HCT116 (cell line): ENCODE results near the gene LIN52. TPM values are rescaled to one million over a fixed set of nuclear protein-coding genes. Genes with fewer than 3 reads are reported as not detected.

Experiments used
- ATAC-seq: fragments of 200-7000 bp; cut with Tn5 transposase; 2 replicates; pipeline ENCODE4 v1.9.1; 2020; ENCODE audit warnings: mild to moderate bottlenecking, moderate library complexity
- BruUV-seq: library from RNA; stranded (reverse); fragments of 400-500 nt; replicated peaks from 2 replicates; lab custom pipeline; 2021; lab: Mats Ljungman, UMichigan
- CTCF ChIA-PET: fragments of 300-600 bp; sonication (Branson Sonifier 250); formaldehyde crosslinking; loops from one replicate; lab custom pipeline; 2021; ENCODE audit warnings: antibody characterized with exemption; lab: Charles Lee
- POLR2A ChIA-PET: fragments of 300-600, 350-600 bp; sonication (Branson Sonifier 250); formaldehyde crosslinking; loops from one replicate; lab custom pipeline; 2021; ENCODE audit warnings: antibody characterized with exemption; lab: Charles Lee
- RAD21 ChIA-PET, 2 experiments: fragments of 300-600 bp; sonication (Branson Sonifier 250); formaldehyde crosslinking; loops; one replicate each; lab custom pipeline; 2023; ENCODE audit warnings: low total read pairs in 2 of 2; ENCODE audit not compliant: uncharacterized antibody in 2 of 2, unreplicated experiment in 2 of 2, low non-redundant PET in 1 of 2; lab: Charles Lee
- DNase-seq: peaks from one replicate; pipeline ENCODE4 v3.0.0-alpha.2; 2010; ENCODE audit warnings: low read depth, low spot score
- H2AFZ ChIP-seq: fragments of 200-600 bp; shearing (Covaris generic), sonication (generic); 2 replicates; pipeline ENCODE4 v1.6.1; 2017; ENCODE audit warnings: low read depth, mixed run types, mixed read lengths, antibody characterized with exemption, low read length; ENCODE audit not compliant: poor library complexity, severe bottlenecking
- H3K27ac ChIP-seq: 2 replicates; pipeline ENCODE4 v1.5.1; 2012; ENCODE audit warnings: low read depth, low read length
- H3K27me3 ChIP-seq: fragments of 200-600 bp; sonication (generic); 2 replicates; pipeline ENCODE4 v1.6.1; 2016; ENCODE audit warnings: mixed run types, low read length, mixed read lengths; ENCODE audit not compliant: insufficient read depth
- H3K36me3 ChIP-seq, 2 experiments: fragments of 200-500 bp in 1 of 2; fragments of 200-600 bp in 1 of 2; sonication (Bioruptor generic) in 1 of 2; sonication (generic) in 1 of 2; 2 replicates each; pipeline versions ENCODE4 v1.5.1 to v1.6.1; 2014 to 2016; ENCODE audit warnings: low read length in 2 of 2, inconsistent platforms in 1 of 2, mixed read lengths in 1 of 2, mixed run types in 1 of 2; ENCODE audit not compliant: insufficient read depth in 2 of 2, control insufficient read depth in 1 of 2
- H3K4me1 ChIP-seq, 2 experiments: fragments of 200-600 bp in 1 of 2; sonication (generic) in 1 of 2; 2 replicates each; pipeline versions ENCODE4 v1.5.1 to v1.6.1; 2012 to 2017; ENCODE audit warnings: low read length in 2 of 2, inconsistent platforms in 1 of 2, mild to moderate bottlenecking in 1 of 2, mixed read lengths in 1 of 2, mixed run types in 1 of 2, moderate library complexity in 1 of 2; ENCODE audit not compliant: insufficient read depth in 2 of 2, control insufficient read depth in 1 of 2
- H3K4me2 ChIP-seq: fragments of 200-600 bp; sonication (generic); 2 replicates; pipeline ENCODE4 v1.6.1; 2017; ENCODE audit warnings: mixed run types, low read length, mixed read lengths
- H3K4me3 ChIP-seq, 2 experiments: fragments of 200-600 bp in 1 of 2; sonication (generic) in 1 of 2; replicated peaks in 1 of 2; 2 replicates each; pipeline ENCODE4 v1.5.1; 2011 to 2016; ENCODE audit warnings: low read length in 2 of 2, control low read depth in 1 of 2, low read depth in 1 of 2, mild to moderate bottlenecking in 1 of 2, mixed read lengths in 1 of 2, mixed run types in 1 of 2
- H3K79me2 ChIP-seq: fragments of 200-600 bp; sonication (generic); 2 replicates; pipeline ENCODE4 v1.6.1; 2017; ENCODE audit warnings: mild to moderate bottlenecking, mixed run types, low read length, moderate library complexity, mixed read lengths; ENCODE audit not compliant: insufficient read depth
- H3K9ac ChIP-seq: fragments of 200-600 bp; sonication (generic); 2 replicates; pipeline ENCODE4 v1.6.1; 2016; ENCODE audit warnings: low read length, mixed read lengths
- H3K9me2 ChIP-seq: fragments of 200-600 bp; sonication (generic), shearing (Covaris generic); 2 replicates; pipeline ENCODE4 v1.6.1; 2017; ENCODE audit warnings: mixed run types, mild to moderate bottlenecking, moderate library complexity; ENCODE audit not compliant: insufficient read depth
- H3K9me3 ChIP-seq, 2 experiments: fragments of 200-500 bp in 1 of 2; fragments of 200-600 bp in 1 of 2; sonication (Bioruptor generic) in 1 of 2; sonication (generic) in 1 of 2; 2 replicates each; pipeline ENCODE4 v1.6.1; 2014 to 2017; ENCODE audit warnings: low read length in 2 of 2, mixed read lengths in 2 of 2, inconsistent platforms in 1 of 2, low read depth in 1 of 2, mild to moderate bottlenecking in 1 of 2, mixed run types in 1 of 2, moderate library complexity in 1 of 2; ENCODE audit not compliant: control insufficient read depth in 1 of 2, insufficient read depth in 1 of 2
- H4K20me1 ChIP-seq: fragments of 200-600 bp; sonication (generic), shearing (Covaris generic); 2 replicates; pipeline ENCODE4 v1.6.1; 2017; ENCODE audit warnings: mixed run types, mild to moderate bottlenecking, moderate library complexity; ENCODE audit not compliant: insufficient read depth
- ATF3 ChIP-seq: IDR thresholded peaks from 2 replicates; pipeline ENCODE4 v1.6.1; 2012
- CBX3 ChIP-seq: IDR thresholded peaks from 2 replicates; pipeline ENCODE4 v1.6.1; 2012; ENCODE audit warnings: low read depth
- CTCF ChIP-seq, 3 experiments: fragments of 200-600 bp in 1 of 3; sonication (generic) in 1 of 3; IDR thresholded peaks in 2 of 3; conservative IDR thresholded peaks in 1 of 3; 2 replicates each; pipeline ENCODE4 v1.5.1; 2012 to 2017; ENCODE audit warnings: low read depth in 2 of 3, low read length in 2 of 3, antibody characterized with exemption in 1 of 3, borderline replicate concordance in 1 of 3, control low read depth in 1 of 3, mild to moderate bottlenecking in 1 of 3, mixed read lengths in 1 of 3, mixed run types in 1 of 3, moderate library complexity in 1 of 3; ENCODE audit not compliant: insufficient read depth in 1 of 3
- ELF1 ChIP-seq: IDR thresholded peaks from 2 replicates; pipeline ENCODE4 v1.6.1; 2012; ENCODE audit warnings: low read depth, borderline replicate concordance
- FOSL1 ChIP-seq: IDR thresholded peaks from 2 replicates; pipeline ENCODE4 v1.6.1; 2012; ENCODE audit warnings: low read depth
- JUND ChIP-seq: IDR thresholded peaks from 2 replicates; pipeline ENCODE4 v1.6.1; 2012
- MAX ChIP-seq: IDR thresholded peaks from 2 replicates; pipeline ENCODE4 v1.6.1; 2012
- POLR2A ChIP-seq: IDR thresholded peaks from 2 replicates; pipeline ENCODE4 v1.7.0; 2011; ENCODE audit warnings: borderline replicate concordance; ENCODE audit not compliant: insufficient read depth, insufficient read length; ENCODE audit errors: extremely low read depth
- POLR2AphosphoS5 ChIP-seq: IDR thresholded peaks from 2 replicates; pipeline ENCODE4 v1.6.1; 2011; ENCODE audit warnings: mild to moderate bottlenecking, low read depth, low read length, moderate library complexity
- RAD21 ChIP-seq: IDR thresholded peaks from 2 replicates; pipeline ENCODE4 v1.6.1; 2012; ENCODE audit warnings: low read depth, mild to moderate bottlenecking
- REST ChIP-seq: IDR thresholded peaks from 2 replicates; pipeline ENCODE4 v1.6.1; 2012; ENCODE audit warnings: low read depth
- SIN3A ChIP-seq: IDR thresholded peaks from 2 replicates; pipeline ENCODE4 v1.6.1; 2012; ENCODE audit warnings: low read depth
- SRF ChIP-seq: IDR thresholded peaks from 2 replicates; pipeline ENCODE4 v1.6.1; 2012; ENCODE audit warnings: low read depth
- TCF7L2 ChIP-seq: IDR thresholded peaks from 2 replicates; pipeline ENCODE4 v1.7.0; 2011; ENCODE audit warnings: borderline replicate concordance, inconsistent platforms; ENCODE audit not compliant: insufficient read depth, insufficient read length; ENCODE audit errors: extremely low read depth
- YY1 ChIP-seq: IDR thresholded peaks from 2 replicates; pipeline ENCODE4 v1.6.1; 2011; ENCODE audit warnings: low read length, low read depth, moderate library complexity, mild to moderate bottlenecking; ENCODE audit not compliant: insufficient replicate concordance; ENCODE audit errors: extremely low read depth
- ZFX ChIP-seq: fragments of 450-650 bp; IDR thresholded peaks from 2 replicates; pipeline ENCODE4 v1.6.1; 2017
- intact Hi-C: fragments of 100-400 bp; cut with micrococcal nuclease; formaldehyde crosslinking; loops from 2 replicates; pipeline ENCODE4 v1.10.0; 2022
- total RNA-seq: library from RNA; stranded (reverse); gene quantifications from one replicate; pipeline ENCODE4 v1.2.1, GENCODE V29; 2021; ENCODE audit not compliant: unreplicated experiment

Gene LIN52
- total RNA-seq, 1 experiment from 2014 or later: 9.6 TPM

GRCh38 chr14:74147571-74147970 is 62.8 kb downstream of the LIN52 start (continued):
- TF ChIP-seq REST: no peak
- TF ChIP-seq MAX: no peak
- no peak for TF ChIP-seq FOSL1
- no peak for TF ChIP-seq RAD21
- no peak for TF ChIP-seq YY1

GRCh38 chr14:74148705-74149104 is 63.9 kb downstream of the LIN52 start:
- ChIA-PET RAD21 (no interaction called here), POLR2A (interaction anchor here (1.2 kb wide), 1 partner anchor 9 kb away, joined by 3 read pairs; no protein-coding TSS in a partner anchor), CTCF (no interaction called here)
- no peak overlapping the region for H3K27ac ChIP-seq
- H3K36me3 ChIP-seq: no peaks in the 10 kb centered on the region
- no peak overlapping the region for H3K4me3 ChIP-seq
- no peaks in the 10 kb centered on the region for H4K20me1 ChIP-seq
- DNase-seq (no peak), ATAC-seq (no peak)
- no peak for TF ChIP-seq CBX3
- no peak for TF ChIP-seq SRF
- TF ChIP-seq MAX: no peak
- TF ChIP-seq ATF3: no peak
- TF ChIP-seq ELF1: no peak
- no peak for TF ChIP-seq POLR2A
- no peak for TF ChIP-seq RAD21
- TF ChIP-seq SIN3A: no peak
- TF ChIP-seq JUND: no peak
- no peak for TF ChIP-seq CTCF (IDR thresholded peaks at IDR 0.05 in 2 of 3, conservative IDR thresholded peaks at IDR 0.05 in 1 of 3; ENCODE audit: borderline replicate concordance in 1 of 3, insufficient read depth in 1 of 3, low read depth in 2 of 3, low read length in 2 of 3)
- TF ChIP-seq POLR2AphosphoS5: no peak
- no peak for TF ChIP-seq FOSL1
- TF ChIP-seq TCF7L2: no peak
- TF ChIP-seq REST: no peak
- no peak for TF ChIP-seq ZFX
- no peak overlapping the region for H3K4me2 ChIP-seq
- H3K79me2 ChIP-seq: no peaks in the 10 kb centered on the region
- intact Hi-C loops: no loop called here
- no peaks in the 10 kb centered on the region for H3K4me1 ChIP-seq
- H3K9me3 ChIP-seq: no peaks in the 10 kb centered on the region
- H3K9me2 ChIP-seq: no peaks in the 10 kb centered on the region
- BruUV-seq: no TSS peak
- H3K9ac ChIP-seq: no peak overlapping the region
- H3K27me3 ChIP-seq: no peaks in the 10 kb centered on the region
- no peak overlapping the region for H2AFZ ChIP-seq
